Esophagus squamous epithelium (tissue), 4 donors: ENCODE results near the gene PLD4.

ENCODE experiments used
- CTCF ChIP-seq, 6 experiments: fragments of 450-650 bp in 4 of 6; fragments of 200-600 bp in 2 of 6; sonication (generic) in 2 of 6; IDR thresholded peaks; one replicate each; pipeline ENCODE4 v1.5.1; 2016 to 2019; ENCODE audit warnings: antibody characterized with exemption in 6 of 6, mild to moderate bottlenecking in 4 of 6, moderate library complexity in 4 of 6
- POLR2A ChIP-seq, 4 donors: fragments of 450-650 bp; IDR thresholded peaks; one replicate each; pipeline ENCODE4 v1.6.1; 2017; ENCODE audit warnings: antibody characterized with exemption in 4 of 4, mild to moderate bottlenecking in 4 of 4, moderate library complexity in 3 of 4

GRCh38 chr14:104941508-104942365, 17.1 kb downstream of the PLD4 start:
- TF ChIP-seq POLR2A (IDR thresholded peaks at IDR 0.05) (no peak), CTCF (IDR thresholded peaks at IDR 0.05) (no peak)
